HG02840 (cell line): ENCODE measurements around the gene RIMS1.

ENCODE experiments used
- ATAC-seq: cut with Tn5 transposase; IDR thresholded peaks from one replicate; pipeline ENCODE4 v1.9.1; 2021; ENCODE audit warnings: mild to moderate bottlenecking, moderate library complexity, moderate number of reproducible peaks; ENCODE audit not compliant: unreplicated experiment, low FRiP score

Gene RIMS1

DNA sequence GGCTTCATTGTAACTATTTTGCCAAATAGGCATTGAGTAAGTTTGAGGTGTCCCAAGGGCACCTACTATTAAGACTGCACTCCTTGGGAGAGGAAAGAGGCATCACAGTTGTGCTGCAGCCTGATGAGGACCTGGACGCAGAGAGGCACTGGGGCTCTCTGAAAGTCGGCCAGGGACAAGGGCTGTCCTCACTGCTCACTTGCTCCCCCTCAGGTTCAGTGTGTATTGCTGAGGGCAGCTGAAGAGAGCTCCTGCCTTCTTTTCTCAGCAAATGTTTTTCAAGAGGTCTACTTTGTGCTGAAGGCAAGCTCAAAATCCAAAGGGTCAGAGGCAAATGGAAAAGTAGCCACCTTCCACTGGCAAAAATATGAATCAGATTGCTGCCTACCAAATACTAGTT lies 331.8 kb downstream of the RIMS1 start:
- peak; percentile 75 for ATAC-seq

DNA sequence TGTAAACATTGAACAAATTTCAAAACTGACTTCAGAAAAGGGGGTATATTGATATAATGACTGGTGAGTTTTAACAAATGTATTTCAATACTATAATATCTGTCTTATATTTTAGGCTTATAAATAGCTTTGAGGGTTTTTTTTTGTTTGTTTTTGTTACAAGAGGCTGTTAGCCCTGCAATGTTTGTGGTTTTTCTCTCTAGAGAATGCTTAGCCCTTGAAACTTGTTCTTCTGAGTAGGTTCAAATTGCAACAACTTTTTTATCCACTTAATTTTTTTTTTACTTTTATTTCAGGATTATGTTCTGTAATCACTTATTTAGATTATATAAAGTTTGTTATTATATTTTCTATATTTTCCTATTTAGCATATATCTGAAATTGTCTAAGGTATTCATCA lies 333.2 kb downstream of the RIMS1 start:
- ATAC-seq: no peak

DNA sequence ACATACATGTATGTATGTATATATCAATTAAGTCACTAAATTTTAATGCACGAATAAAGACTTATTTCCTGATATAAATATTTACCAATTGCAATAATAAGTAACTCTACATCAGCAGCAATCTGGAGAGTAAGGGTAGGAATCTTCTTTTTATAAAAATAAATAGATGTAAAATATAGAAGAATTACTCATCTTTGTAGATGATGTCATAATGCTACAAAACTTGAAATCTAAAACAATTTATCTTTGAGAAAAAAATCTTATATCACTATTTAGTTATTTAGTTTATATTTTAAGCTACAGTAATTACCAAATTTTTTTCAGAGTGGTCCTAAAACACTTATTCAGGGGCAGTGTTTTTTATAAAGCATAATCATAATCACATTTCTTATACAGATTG lies 351.7 kb downstream of the RIMS1 start:
- ATAC-seq: no peak

DNA sequence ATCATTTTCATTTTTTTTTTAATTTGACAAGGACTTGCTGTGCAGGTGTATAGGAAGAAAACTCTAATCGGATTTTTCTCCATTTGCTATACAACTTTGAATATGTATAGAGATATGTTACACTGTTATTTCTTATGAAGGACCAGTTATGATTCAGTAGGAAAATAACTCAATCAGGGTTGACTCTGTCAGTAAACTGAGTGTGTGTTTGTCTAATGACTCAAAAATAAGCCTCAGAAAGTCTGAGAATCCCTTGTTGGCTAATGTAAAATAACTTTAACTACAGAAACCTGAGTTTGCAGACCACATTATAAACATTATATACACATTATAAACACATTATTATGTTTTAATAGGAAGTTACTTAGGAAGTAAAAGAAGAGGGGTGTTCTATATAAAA lies 352.6 kb downstream of the RIMS1 start:
- no peak for ATAC-seq

DNA sequence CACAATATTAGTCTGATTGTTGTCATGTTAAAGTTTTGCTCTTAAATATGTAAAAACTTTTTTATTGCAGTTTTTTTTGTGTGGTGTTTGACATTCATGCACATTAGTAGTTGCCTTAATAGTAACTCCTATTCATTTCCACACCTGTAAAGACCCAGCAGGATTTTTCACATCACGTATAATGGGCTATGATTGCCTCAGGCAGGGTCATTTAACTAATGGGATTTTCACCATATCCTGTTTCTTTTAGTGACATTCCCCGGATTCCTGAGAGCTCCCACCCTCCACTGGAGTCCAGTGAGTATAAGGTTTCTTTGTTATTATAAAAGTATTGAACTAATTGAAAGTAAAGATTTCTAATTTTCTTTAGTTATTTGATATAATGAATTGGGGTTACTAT lies 359.2 kb downstream of the RIMS1 start:
- no peak for ATAC-seq

DNA sequence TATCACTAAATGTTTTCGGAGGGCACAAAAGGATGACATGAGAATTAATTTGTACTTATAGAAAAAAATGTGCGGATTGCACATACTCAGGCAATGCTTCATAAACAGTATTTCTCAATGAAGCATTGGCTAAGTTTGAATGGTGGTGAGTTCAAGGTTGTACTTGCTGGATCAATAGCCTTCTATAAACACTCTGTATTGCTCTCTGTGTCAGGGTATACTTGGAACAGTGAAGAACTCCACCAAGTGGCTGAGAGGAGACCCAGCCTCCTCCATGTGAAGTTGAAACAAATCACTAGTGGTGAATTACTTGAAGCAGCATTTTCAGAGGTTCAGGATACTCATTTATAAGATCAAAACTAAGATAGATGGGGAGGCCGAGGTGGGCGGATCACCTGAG lies 360.6 kb downstream of the RIMS1 start:
- no peak for ATAC-seq

DNA sequence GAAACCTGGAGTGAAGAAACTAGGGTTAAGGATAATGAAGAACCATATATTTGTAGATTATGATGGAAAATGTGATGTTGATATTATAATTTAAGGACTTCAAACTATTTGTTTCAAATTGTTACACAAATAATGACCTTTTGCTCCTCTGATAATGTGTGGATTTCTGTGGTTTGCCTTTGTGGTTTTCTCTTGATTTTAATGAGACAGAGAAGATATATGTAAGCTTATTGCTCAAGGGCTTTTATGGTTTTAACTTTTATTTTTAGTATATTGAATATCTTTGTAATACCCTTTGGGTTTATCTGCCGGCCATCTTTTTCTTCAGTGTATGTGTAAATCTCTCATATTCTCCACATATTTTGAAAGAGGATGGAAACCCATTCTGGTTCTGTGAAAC lies 362.3 kb downstream of the RIMS1 start:
- no peak for ATAC-seq

DNA sequence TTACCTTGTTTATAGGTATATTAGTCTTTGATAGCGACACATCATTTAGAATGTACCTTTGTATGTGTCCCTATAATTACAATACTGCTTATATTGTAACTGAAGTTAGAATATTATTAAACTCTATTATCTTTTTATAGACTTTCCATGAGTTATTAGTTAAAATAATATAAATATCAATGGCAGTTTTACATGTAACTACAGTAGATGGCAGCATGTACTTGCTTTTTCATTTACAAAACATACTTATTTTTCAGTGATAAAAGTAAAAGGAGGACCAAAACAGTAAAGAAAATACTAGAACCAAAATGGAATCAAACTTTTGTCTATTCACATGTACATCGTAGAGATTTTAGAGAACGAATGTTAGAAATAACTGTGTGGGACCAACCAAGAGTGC lies 364.3 kb downstream of the RIMS1 start:
- no peak for ATAC-seq

DNA sequence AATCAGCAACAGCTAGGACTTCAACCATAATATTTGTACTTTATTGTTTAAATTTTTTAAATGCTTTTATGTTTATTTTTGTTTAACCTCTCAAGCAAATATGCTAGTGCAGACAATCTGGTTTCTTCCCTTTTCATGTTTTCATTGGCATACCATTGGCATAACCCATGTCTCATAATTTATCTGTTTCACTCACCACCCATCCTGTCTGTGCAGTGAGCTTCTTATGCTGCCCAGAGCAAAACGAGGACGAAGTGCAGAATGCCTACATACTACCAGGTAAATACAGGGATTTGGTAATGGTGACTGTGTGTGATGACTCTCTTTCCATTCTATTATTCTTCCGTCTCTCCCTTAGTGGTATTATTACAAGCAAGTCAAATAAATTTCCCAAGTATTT lies 374.1 kb downstream of the RIMS1 start:
- no peak for ATAC-seq

DNA sequence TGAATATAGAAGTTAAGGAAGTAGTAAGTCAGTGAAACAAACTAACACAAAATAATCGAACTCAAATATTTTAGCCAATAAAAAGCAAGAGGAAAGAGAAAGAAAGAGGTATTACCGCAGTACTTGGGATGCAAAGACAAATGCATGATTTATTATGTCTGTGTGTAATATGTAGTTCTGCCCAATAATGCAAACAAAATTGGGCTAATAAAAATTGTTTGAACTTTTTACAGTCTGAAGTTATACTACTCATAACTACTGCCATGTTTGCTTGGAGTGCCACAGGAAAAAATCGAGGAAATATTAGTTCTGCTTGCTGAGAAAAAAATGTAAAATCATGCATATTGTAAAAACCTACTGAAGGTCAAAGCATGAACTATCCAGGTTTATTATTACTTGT lies 375.2 kb downstream of the RIMS1 start:
- no peak for ATAC-seq

DNA sequence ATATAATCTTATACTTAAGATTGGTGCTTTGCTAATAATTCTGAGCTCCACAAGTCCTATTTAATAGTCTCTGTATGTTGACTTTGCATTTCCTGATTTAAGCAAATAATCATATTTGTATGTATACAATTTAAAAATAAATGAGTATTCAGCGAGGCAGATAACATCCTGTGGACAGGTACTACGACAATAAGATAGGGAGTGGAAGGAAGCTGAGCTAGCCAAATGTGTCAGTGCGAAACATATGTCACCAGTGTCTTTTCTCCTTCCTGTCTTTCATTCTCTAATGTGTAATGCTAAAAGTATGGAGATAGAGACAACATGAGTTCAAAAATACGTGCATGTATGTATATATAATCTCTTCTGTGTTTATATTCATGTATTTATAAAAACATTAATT lies 375.9 kb downstream of the RIMS1 start:
- no peak for ATAC-seq

DNA sequence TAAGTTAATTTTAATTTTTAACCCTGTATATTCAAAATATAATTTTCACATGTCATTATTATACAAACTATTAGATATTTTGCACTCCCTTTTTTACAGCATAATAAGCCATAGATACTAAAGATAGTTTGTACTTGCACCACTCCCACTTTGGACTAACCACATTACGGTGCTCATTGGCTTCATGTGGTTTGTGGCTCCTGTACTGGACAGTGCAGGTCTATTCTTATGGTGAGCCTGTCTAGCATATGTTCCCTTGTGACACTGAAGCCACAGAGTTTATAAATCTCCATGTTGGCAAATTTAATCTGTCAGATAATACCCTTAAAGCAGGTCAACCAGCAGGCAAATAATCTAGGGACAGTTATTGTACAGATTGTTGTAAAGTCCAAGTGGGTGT lies 381.1 kb downstream of the RIMS1 start:
- no peak for ATAC-seq

DNA sequence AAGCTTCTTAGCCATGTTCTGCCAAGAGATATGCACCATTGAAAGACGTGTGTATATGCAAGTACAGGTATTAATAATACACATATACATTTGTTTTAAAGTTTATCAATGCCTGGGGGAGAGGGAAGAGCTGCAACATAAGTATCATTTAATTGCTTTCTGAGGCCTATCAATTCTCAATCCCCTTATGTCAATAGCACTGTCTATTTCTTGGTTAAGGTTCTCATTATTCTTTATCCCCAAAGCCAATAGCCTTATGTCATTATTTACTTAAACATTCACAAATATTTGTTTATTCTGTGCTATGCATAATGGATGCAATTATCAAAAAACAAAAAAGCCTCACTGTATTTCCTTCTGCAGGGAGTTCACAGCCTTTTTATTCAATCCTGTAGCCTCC lies 385.2 kb downstream of the RIMS1 start:
- ATAC-seq: no peak

DNA sequence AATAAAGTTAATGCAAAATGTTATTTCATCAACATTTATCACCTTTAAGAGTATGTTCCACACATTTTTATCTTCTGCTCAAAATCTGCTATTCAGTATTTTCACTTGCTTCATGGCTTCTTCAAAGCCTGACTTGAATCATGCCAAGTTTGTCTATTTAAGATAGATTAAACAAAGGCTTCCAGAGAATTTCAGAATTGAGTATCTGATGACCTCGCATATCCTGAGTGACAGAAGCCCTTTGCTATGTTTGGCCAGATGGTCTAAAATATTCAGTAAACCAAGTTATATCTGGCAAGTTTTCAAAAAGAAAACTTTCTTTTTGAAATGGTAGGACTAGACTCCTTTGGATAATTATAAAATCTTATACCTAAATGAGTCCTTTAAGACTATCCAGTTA lies 386.6 kb downstream of the RIMS1 start:
- no peak for ATAC-seq

DNA sequence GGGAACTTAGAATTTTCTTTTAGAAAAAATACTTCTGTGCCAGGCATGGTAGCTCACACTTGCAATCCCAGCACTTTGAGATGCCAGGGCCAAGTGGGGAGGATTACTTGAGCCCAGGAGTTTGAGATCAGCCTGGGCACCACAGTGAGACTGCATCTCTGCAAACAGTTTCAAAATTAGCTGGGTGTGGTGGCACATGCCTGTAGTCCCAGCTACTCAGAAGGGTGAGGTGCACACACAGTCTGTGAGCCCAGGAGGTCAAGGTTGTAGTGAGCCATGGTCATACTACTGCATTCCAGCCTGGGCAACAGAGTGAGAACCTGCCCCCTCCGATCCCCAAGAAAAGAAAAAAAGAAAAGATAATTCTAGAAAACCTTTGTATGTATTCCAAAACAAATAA lies 389.5 kb downstream of the RIMS1 start:
- ATAC-seq: no peak

DNA sequence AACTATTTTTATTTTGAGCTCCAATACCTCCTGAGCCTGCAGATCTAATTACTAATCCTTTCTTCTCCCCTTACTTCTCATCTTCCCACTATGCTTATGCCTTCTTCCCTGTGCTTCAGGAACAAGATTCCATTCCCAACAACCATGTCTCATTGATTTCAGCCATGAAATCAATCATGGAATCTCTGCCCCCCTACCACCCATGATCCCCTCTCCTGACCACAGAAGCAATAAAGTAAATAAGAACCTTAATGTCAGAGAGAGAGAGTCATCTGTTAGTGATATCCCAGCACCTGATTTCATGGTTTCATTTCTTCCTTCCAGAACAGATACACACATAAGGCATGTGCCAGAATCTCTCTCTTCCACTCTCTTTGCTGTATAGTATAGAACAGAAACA lies 395.9 kb downstream of the RIMS1 start:
- no peak for ATAC-seq

DNA sequence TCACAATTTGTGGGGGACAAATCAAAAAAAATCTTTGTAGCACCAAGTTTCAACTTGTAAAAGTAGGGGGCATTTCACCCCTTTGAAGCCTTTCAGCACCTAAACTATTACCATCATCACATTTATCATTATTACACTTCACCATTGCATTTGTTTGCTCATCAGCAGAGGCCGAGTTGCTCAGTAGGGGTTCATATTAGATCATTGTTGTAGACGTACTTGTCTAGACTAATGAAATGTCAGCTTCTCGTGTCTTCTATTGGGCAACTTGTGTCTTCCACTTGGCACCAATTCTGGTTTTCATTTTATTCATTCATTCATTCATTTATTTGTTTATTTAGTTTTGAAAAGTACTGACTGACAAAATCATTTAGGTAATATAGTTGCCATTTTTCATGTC lies 397.2 kb downstream of the RIMS1 start:
- ATAC-seq: no peak

DNA sequence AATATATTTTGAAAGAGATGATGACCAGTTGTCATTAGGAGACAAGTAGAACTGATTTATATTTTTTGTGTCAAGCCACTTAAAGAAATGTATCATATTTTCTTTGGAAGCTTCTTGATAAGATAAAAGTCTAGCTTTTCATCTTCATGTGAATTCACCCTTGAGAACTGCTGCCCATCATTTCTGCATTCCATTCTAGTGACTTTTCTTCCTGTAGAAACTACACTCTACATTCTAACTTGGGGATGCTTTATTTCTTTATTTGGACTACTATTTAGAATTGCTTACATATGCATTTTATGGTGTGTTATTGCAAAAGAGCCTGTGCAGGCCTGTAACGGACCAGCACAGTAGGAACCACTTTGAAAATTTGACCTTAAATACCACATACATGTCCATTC lies 400.6 kb downstream of the RIMS1 start:
- ATAC-seq: no peak

DNA sequence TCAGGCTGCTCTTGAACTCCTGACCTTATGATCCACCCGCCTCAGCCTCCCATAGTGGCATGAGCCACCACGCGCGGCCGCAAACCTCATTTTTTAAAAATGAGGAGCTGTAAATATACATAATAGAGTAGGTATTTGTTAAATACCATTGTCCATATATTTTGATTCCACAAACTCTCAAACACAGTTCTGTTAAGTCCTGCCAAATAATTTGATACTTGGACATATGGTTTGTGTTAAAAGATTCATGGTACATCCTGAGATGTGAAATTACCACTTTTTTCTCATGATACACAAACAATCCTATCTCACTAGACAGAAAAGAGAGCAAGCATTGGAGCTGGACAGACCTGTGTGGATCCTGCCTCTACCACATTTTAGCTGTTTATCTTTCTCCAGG lies 401.5 kb downstream of the RIMS1 start:
- no peak for ATAC-seq

DNA sequence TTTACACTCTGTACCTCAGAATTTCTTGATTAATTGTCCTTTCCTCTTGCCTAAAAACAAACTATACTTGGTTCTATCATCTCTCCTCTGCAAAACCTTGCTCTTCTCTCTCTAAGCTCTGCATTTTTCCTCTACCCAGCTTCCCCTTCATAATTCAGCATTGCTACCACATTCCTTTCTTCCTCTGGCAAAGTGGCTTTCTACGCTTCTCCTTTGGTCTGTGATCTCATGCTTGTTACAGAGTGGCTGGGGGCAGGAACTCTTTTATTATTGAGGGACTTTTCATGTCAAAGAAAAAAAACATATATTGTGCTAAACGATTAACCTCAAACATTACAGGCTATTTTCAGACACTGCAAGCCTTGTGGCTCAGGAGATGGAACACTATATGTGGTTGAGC lies 402.2 kb downstream of the RIMS1 start:
- ATAC-seq: no peak

DNA sequence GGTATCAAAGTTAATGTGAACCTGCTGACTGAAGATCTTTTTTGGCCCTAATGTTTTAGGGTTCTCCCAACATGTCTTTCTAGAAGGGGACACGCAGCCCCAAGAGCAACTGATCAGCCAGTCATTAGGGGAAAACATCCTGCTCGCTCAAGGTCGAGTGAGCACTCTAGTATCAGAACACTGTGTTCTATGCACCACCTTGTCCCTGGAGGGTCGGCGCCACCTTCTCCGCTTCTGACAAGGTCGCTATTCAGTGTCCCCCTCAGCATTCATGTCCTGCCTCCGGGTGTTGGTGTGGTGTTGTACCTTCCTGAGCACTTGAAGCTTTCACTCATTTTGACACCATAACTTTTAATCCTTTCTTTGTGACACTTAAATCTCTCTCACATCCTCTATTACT lies 404.3 kb downstream of the RIMS1 start:
- no peak for ATAC-seq

DNA sequence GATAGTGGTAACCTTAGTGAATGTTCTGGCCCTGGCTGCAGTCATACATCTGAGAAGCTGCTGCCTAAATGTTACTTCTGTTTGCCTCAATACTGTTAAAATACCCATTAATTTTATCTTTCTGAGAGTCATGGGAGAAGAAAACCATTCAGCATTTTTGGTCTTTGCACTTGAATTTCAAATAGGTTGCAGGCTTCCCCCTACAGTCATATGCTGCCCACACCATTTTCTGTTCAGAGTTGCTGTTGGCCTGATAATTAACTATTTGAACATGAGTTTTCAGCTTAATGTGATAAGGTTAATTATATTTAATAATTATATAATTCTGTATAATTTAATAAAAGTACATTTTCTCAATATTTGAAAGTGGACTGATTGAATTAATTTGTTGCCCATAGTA lies 410.0 kb downstream of the RIMS1 start:
- ATAC-seq: no peak

DNA sequence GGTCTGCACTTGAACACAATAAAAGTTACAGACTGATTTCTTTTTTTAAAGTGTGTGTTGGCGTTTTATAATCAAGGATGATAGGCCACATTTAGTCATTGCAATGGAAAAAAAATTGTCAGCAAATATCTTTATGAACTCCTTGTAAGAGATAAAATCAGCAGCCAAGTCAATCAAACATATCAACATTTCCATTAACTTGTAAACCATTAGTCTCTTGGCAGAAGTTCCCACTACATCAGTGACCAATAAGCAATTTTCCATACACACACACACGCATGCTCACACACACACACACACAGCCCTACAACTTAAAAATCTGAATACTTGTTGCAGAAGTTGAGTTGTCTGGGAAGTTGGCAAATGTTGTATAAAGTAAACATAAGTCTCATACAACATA lies 419.6 kb downstream of the RIMS1 start:
- no peak for ATAC-seq
